ENCODE measurements around the gene NME1. TPM values are rescaled to one million over a fixed set of nuclear protein-coding genes. Genes with fewer than 3 reads are reported as not detected.

The NME1 gene
- total and polyA plus RNA-seq, 9 of the 15 experiments (the other 6 are each of a cell fraction or from before 2014, with no cell fraction given), result 449 to 1,588 (median 604) TPM

DNA sequence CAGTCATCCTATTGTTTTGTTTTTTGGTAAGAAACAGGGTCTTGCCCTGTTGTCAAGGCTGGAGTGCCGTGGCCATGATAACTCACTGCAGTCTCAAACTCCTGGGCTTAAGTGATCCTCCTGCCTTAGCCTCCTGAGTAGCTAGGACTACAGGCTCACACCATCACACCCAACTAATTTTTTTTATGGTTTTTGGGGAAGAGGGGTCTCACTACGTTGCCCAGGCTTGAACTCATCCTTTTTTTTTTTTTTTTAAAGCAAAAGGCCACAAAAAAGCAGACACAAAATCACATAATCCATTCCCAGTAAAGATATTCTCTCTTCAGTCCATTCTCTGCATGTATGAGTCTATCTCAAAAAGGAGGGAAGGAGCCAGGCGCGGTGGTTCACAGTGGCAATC lies 38.2 kb upstream of the NME1 start:
- ATAC-seq, result no peak
- ChIA-PET CTCF (ENCODE audit: low intra/inter-chr PET ratio) (no interaction called here), POLR2A (interaction anchor here (0.7 to 1.2 kb wide), 3 partner anchors 9 to 13 kb away, joined by 3 to 4 read pairs (median 4); no protein-coding TSS in a partner anchor)
- BruUV-seq (replicated peaks), result no TSS peak
- H3K4me2 ChIP-seq (ENCODE audit: insufficient read depth, low read length), result no peak overlapping the region
- no peaks in the 10 kb centered on the region for H3K9me1 ChIP-seq (ENCODE audit: control insufficient read depth, insufficient read depth, low read length)
- peaks cover 21% of the 10 kb centered on the region; the same call in 1 of the 2 replicates for H4K20me1 ChIP-seq (replicated peaks; ENCODE audit: control insufficient read depth, insufficient read depth, low read length)
- intact Hi-C loops (cut with micrococcal nuclease) (no loop called here), in situ Hi-C loops (cut with MboI) (no loop called here)
- TF ChIP-seq MAFK (IDR thresholded peaks at IDR 0.05; ENCODE audit: low read length) (no peak), ZNF121 (CRISPR knock-in tag; conservative IDR thresholded peaks at IDR 0.05) (peak; percentile 76)
- TF ChIP-seq, protein P1, sequence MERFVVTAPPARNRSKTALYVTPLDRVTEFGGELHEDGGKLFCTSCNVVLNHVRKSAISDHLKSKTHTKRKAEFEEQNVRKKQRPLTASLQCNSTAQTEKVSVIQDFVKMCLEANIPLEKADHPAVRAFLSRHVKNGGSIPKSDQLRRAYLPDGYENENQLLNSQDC (CRISPR knock-in tag; IDR thresholded peaks at IDR 0.05), result no peak
- no peak overlapping the region for H3K4me3 ChIP-seq
- no peak overlapping the region for H3K9ac ChIP-seq (ENCODE audit: insufficient read depth in 1 of 2, low read depth in 2 of 2, low read length in 2 of 2)
- H3K9me3 ChIP-seq (replicated peaks; ENCODE audit: control insufficient read depth, insufficient read depth, low read depth, low read length), result no peaks in the 10 kb centered on the region
- H3K27me3 ChIP-seq (ENCODE audit: control insufficient read depth in 2 of 2, insufficient read depth in 2 of 2, low read length in 2 of 2), result no peaks in the 10 kb centered on the region
- H3K4me1 ChIP-seq (replicated peaks in 1 of 2; ENCODE audit: control insufficient read depth in 2 of 2, insufficient read depth in 2 of 2, low read length in 2 of 2), result peaks cover 13 to 14% of the 10 kb centered on the region in 2 experiments; a peak in 4 of 5 replicates
- no peak for DNase-seq (ENCODE audit: extremely low read depth in 1 of 4, low spot score in 3 of 4)
- H3K79me2 ChIP-seq (ENCODE audit: control insufficient read depth, insufficient read depth, low read length), result peaks cover 98% of the 10 kb centered on the region
- no peak overlapping the region for H3K27ac ChIP-seq (ENCODE audit: extremely low read depth, low read depth, low read length)
- FAIRE-seq, result no peak
- H2AFZ ChIP-seq (ENCODE audit: low read depth, low read length), result no peak overlapping the region
- WGBS (ENCODE audit: insufficient coverage, low coverage, missing lambda C conversion rate), result 68% methylated on average over 3 of the region's 4 CpGs
- peaks cover 18% of the 10 kb centered on the region; the same call in 2 of the 3 replicates for H3K36me3 ChIP-seq (ENCODE audit: control insufficient read depth, insufficient read depth, low read length)

All from K562 (cell line).